ENCODE results near the gene TRIM46.
"Not testable (repeated sequence)": the region's sequence is repeated elsewhere in the genome, so short reads cannot be mapped to it uniquely, and the experiment has no call there.

TRIM46 gene

GRCh38 chr1:155193275-155193990, 19.8 kb downstream of the TRIM46 start:
- intact Hi-C loops (cut with DNase I; ENCODE audit: low total_unique reads), result no loop called here
- Histone ChIP-seq H3K36me3 (peaks cover 0 to 19% (median 10%) of the 10 kb centered on the region in 3 donors), H3K4me1 (peaks cover 0 to 36% (median 28%) of the 10 kb centered on the region in 4 donors), H3K9me3 (no peaks in the 10 kb centered on the region), H3K27me3 (no peaks in the 10 kb centered on the region), H3K27ac (peak overlapping the region; percentile 82 to 83), H3K4me3 (peak overlapping the region; percentile 54 to 77)
- peak; percentile 87 to 95 for DNase-seq
- TF ChIP-seq, protein P1, sequence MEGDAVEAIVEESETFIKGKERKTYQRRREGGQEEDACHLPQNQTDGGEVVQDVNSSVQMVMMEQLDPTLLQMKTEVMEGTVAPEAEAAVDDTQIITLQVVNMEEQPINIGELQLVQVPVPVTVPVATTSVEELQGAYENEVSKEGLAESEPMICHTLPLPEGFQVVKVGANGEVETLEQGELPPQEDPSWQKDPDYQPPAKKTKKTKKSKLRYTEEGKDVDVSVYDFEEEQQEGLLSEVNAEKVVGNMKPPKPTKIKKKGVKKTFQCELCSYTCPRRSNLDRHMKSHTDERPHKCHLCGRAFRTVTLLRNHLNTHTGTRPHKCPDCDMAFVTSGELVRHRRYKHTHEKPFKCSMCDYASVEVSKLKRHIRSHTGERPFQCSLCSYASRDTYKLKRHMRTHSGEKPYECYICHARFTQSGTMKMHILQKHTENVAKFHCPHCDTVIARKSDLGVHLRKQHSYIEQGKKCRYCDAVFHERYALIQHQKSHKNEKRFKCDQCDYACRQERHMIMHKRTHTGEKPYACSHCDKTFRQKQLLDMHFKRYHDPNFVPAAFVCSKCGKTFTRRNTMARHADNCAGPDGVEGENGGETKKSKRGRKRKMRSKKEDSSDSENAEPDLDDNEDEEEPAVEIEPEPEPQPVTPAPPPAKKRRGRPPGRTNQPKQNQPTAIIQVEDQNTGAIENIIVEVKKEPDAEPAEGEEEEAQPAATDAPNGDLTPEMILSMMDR (IDR thresholded peaks at IDR 0.05), result peak; percentile 98 to 99

GRCh38 chr1:155193991-155194240, 20.3 kb downstream of the TRIM46 start:
- H3K27me3 ChIP-seq; intact Hi-C loops (cut with DNase I; ENCODE audit: low total_unique reads): not testable (repeated sequence)
- peaks cover 0 to 36% (median 28%) of the 10 kb centered on the region in 4 donors for H3K4me1 ChIP-seq

GRCh38 chr1:155195201-155196102, 21.8 kb downstream of the TRIM46 start:
- intact Hi-C loops (cut with DNase I; ENCODE audit: low total_unique reads), result no loop called here
- H3K36me3 ChIP-seq, result peaks cover 0 to 27% (median 18%) of the 10 kb centered on the region in 3 donors
- H3K4me1 ChIP-seq, result peaks cover 0 to 36% (median 28%) of the 10 kb centered on the region in 4 donors
- no peaks in the 10 kb centered on the region for H3K27me3 ChIP-seq
- no peak for DNase-seq
- TF ChIP-seq, protein P1 (IDR thresholded peaks at IDR 0.05), result no peak
- H3K4me3 ChIP-seq, result peak overlapping the region; percentile 54 to 77
- H3K9me3 ChIP-seq, result no peaks in the 10 kb centered on the region
- H3K27ac ChIP-seq, result peak overlapping the region; percentile 82 to 83

More at GRCh38 chr1:155193991-155194240, 20.3 kb downstream of the TRIM46 start:
- DNase-seq, H3K9me3 ChIP-seq: not testable (repeated sequence)
- H3K36me3 ChIP-seq, result peaks cover 0 to 22% (median 10%) of the 10 kb centered on the region in 3 donors
- H3K27ac ChIP-seq, result peak overlapping the region; percentile 82 to 83
- H3K4me3 ChIP-seq, result peak overlapping the region; percentile 54 to 77

GRCh38 chr1:155196103-155196892, 22.6 kb downstream of the TRIM46 start:
- TF ChIP-seq, protein P1 (IDR thresholded peaks at IDR 0.05), result no peak
- intact Hi-C loops (cut with DNase I; ENCODE audit: low total_unique reads), result no loop called here
- Histone ChIP-seq H3K4me3 (no peak overlapping the region), H3K27me3 (no peaks in the 10 kb centered on the region), H3K27ac (peak overlapping the region; percentile 82 to 83), H3K4me1 (peaks cover 0 to 36% (median 28%) of the 10 kb centered on the region in 4 donors), H3K36me3 (peaks cover 0 to 35% (median 26%) of the 10 kb centered on the region in 3 donors), H3K9me3 (no peaks in the 10 kb centered on the region)
- no peak for DNase-seq

- DNase-seq, result peak in 1 of 2 donors; percentile 60
- Histone ChIP-seq H3K4me3 (no peak overlapping the region), H3K36me3 (peaks cover 0 to 41% (median 30%) of the 10 kb centered on the region in 3 donors), H3K4me1 (peaks cover 0 to 36% (median 28%) of the 10 kb centered on the region in 4 donors), H3K27me3 (no peaks in the 10 kb centered on the region), H3K27ac (peak overlapping the region in 1 of 2 donors; percentile 5), H3K9me3 (no peaks in the 10 kb centered on the region)
- TF ChIP-seq, protein P1 (IDR thresholded peaks at IDR 0.05), result no peak
- intact Hi-C loops (cut with DNase I; ENCODE audit: low total_unique reads), result no loop called here
These were observed 23.4 kb downstream of the TRIM46 start for GRCh38 chr1:155196893-155197638.
